ENCODE measurements around the gene TMEM263. TPM values are rescaled to one million over a fixed set of nuclear protein-coding genes. Genes with fewer than 3 reads are reported as not detected.
A peak's percentile ranks its signal among the peaks of the same experiment; 100 is the strongest.

The TMEM263 gene
- total RNA-seq, 4 donors from 2014 or later: 4.6 to 11.9 (median 10.0) TPM

DNA sequence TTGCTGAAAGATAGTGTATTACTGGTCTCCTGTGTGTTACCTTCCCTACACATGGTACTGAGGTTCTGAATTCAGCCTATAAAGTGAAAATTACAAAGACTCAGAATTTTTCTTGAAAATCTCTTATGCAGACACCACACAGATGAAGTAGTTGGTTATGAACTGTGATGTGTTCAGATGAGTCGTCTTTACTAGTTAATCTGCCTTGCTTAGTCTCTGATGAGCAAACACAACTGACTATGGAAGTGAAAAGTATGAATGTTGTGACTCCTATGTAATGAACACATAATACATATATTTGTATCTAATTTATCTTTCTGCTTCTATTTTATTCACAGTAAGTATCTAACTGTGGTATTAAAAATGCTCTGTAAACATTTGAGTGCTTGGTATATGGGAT is 26.5 kb downstream of the TMEM263 start:
- H3K4me3 ChIP-seq (ENCODE audit: low read depth, poor library complexity, severe bottlenecking): no peak overlapping the region
- intact Hi-C loops (cut with DNase I; ENCODE audit: low total_unique reads): no loop called here
- TF ChIP-seq, protein P1, sequence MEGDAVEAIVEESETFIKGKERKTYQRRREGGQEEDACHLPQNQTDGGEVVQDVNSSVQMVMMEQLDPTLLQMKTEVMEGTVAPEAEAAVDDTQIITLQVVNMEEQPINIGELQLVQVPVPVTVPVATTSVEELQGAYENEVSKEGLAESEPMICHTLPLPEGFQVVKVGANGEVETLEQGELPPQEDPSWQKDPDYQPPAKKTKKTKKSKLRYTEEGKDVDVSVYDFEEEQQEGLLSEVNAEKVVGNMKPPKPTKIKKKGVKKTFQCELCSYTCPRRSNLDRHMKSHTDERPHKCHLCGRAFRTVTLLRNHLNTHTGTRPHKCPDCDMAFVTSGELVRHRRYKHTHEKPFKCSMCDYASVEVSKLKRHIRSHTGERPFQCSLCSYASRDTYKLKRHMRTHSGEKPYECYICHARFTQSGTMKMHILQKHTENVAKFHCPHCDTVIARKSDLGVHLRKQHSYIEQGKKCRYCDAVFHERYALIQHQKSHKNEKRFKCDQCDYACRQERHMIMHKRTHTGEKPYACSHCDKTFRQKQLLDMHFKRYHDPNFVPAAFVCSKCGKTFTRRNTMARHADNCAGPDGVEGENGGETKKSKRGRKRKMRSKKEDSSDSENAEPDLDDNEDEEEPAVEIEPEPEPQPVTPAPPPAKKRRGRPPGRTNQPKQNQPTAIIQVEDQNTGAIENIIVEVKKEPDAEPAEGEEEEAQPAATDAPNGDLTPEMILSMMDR (IDR thresholded peaks at IDR 0.05): no peak
- no peak for TF ChIP-seq POLR2A (IDR thresholded peaks at IDR 0.05)
- 67 to 83% methylated on average over 1 of the region's 1 CpG for WGBS, 2 donors
- no peak for DNase-seq (ENCODE audit: low spot score in 2 of 2)

DNA sequence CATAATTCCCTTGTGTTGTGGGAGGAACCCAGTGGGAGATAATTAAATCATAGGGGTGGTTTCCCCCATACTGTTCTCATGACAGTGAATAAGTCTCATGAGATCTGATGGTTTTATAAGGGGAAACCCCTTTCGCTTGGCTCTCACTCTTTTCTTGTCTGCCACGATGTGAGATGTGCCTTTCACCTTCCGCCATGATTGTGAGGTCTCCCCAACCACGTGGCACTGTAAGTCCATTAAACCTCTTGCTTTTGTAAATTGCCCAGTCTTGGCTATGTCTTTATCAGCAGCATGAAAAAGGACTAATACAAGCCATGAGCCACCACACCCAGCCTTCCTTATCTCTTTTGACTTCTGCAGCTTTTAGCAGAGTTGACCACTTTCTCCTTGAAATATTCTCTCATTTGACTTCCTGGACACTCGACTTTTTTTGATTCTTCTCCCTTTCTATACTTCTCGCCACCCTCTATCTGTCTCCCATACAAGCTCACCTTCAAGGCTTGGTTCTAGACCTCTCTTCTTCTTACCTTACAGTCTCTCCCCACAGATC is 29.0 kb downstream of the TMEM263 start:
- TF ChIP-seq, protein P1 (IDR thresholded peaks at IDR 0.05): no peak
- TF ChIP-seq POLR2A (IDR thresholded peaks at IDR 0.05): no peak
- no peak overlapping the region for H3K4me3 ChIP-seq (ENCODE audit: low read depth, poor library complexity, severe bottlenecking)
- intact Hi-C loops (cut with DNase I; ENCODE audit: low total_unique reads): no loop called here
- 95 to 96% methylated on average over 6 of the region's 6 CpGs for WGBS, 2 donors
- no peak for DNase-seq (ENCODE audit: low spot score in 2 of 2)

DNA sequence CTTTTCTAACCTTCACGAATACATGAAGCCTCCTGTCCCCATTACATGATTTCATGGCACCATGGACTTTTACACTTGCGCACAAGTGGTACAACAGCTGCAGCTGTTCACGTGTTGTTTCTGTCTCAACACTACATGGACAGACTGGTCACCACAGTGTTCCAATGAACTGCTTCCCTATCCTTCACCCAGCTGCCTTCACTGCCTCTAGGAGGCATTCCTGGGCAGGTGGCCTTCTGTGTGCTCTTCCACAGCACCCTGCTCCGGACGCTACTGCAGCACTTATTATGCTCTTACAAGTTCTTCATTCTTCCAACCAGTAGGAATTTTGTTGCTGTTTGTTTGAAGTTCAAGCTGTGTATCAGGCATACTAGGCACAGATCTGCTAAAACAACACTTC is 29.8 kb downstream of the TMEM263 start:
- intact Hi-C loops (cut with DNase I; ENCODE audit: low total_unique reads): no loop called here
- WGBS, 2 donors: 86 to 87% methylated on average over 5 of the region's 5 CpGs
- no peak for TF ChIP-seq POLR2A (IDR thresholded peaks at IDR 0.05)
- TF ChIP-seq, protein P1 (IDR thresholded peaks at IDR 0.05): no peak
- DNase-seq (ENCODE audit: low spot score in 2 of 2): no peak
- no peak overlapping the region for H3K4me3 ChIP-seq (ENCODE audit: low read depth, poor library complexity, severe bottlenecking)

DNA sequence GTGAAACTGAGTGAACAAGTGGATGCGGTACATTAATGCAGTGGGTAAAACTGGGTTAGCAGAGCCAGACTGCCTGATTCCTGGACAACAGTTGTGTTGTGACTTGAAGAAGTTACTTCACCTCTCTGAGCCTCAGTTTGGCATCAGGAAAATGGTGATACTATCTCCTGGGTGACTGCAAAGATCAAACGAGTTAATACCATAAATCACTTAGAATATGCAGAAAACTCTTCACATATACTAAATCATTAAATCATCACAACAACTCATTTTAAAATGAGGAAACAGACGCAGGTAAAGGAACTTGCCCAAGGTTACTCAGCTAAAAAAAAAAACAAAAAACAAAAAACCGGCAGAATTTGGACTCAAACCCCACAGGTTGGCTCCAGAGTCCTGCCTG is 30.4 kb downstream of the TMEM263 start:
- H3K4me3 ChIP-seq (ENCODE audit: low read depth, poor library complexity, severe bottlenecking): no peak overlapping the region
- 14 to 21% methylated on average over 4 of the region's 4 CpGs for WGBS, 2 donors
- intact Hi-C loops (cut with DNase I; ENCODE audit: low total_unique reads): no loop called here
- TF ChIP-seq, protein P1 (IDR thresholded peaks at IDR 0.05): no peak
- TF ChIP-seq POLR2A (IDR thresholded peaks at IDR 0.05): no peak
- DNase-seq (ENCODE audit: low spot score in 2 of 2): no peak

DNA sequence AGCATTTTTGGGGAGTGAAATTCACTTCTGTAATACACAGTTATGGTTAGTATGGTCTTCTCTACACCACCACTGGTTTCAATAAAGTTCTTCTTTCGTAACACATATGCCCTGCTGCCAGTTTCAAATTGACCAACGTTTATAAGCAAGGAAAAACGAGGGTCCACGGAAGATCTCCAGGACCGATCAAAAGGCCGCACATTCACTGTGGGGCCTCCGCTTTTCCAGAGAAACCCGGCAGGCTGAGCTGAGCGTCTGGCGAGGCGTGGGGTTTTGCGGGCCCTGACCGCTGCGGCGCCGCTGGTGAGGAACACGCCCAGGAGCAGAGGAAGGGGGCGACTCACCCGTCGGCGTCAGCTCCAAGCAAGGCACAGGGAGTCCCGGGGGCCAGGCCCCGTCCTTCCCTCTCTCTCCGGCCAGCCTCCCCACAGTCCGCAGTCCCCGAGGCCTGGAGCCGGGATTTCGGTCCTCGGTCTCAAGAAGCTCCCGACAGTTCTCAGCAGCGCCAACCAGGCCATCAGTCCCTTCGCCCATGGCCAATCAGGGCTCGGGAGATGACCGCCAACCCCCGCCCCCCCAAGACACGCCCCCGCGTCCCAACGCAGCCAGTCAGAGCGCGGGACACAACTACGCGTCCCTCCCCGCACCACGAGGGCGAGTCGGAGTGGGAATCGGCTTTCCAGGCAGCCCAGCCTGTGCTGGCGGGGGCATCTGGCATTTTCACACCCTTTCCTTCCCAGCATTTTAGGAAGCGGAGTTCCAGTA is 31.1 kb downstream of the TMEM263 start, which contains the start of gene MTERF2:
MTERF2 (minus strand) TSS at position 522 of the 765 bp plus-strand sequence. CDS start 8,432 bp downstream, outside the sequence.
- intact Hi-C loops (cut with DNase I; ENCODE audit: low total_unique reads): no loop called here
- H3K4me3 ChIP-seq (ENCODE audit: low read depth, poor library complexity, severe bottlenecking): peak within 1 kb of the TSS; percentile 84
- TF ChIP-seq, protein P1 (IDR thresholded peaks at IDR 0.05): no peak
- TF ChIP-seq POLR2A (IDR thresholded peaks at IDR 0.05): no peak
- peak; percentile 92 to 98 for DNase-seq (ENCODE audit: low spot score in 2 of 2)
- 0 to 1% methylated on average over 31 to 41 of the region's 50 CpGs for WGBS, 2 donors
